ENCODE results near the gene PPP1R13L.

- TF ChIP-seq CTCF (tag by site-specific recombination; IDR thresholded peaks at IDR 0.05) (no peak), ZNF660 (tag by site-specific recombination; IDR thresholded peaks at IDR 0.05) (no peak), ZFP41 (tag by site-specific recombination; IDR thresholded peaks at IDR 0.05; ENCODE audit: borderline replicate concordance) (no peak), ZFP3 (tag by site-specific recombination; IDR thresholded peaks at IDR 0.05; ENCODE audit: low read depth) (no peak)
Measured at GRCh38 chr19:45355402-45355801, 49.5 kb downstream of the PPP1R13L start.

All from HEK293 (cell line).